ENCODE data around the gene BARX2.

DNA sequence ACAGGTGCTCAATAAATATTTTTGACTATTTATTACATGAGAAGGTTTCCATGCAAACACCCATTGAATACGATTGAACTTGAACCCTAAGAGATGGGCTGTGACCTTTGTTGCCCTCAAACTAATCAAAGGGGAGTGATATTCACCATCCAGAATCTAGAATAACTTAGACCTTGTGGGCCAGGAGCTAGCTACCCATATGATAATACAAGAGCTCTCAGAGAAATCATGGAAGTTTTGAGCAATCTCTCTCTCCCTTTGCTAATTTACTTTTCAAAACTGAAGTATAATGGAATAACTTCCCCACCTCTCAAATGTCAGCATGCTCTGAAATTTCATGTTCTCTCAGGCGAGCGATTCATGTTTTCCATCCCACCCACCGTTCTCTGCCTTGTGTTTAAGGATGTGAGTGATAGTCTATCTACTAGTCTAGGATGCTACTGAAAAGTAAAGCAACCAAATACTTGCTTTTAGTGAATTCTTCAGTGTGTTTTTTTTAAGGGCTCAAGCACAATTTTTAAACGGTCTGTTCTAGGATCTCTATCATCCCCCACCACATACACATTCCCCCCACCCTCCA, 33.3 kb downstream of the BARX2 start:
- TF ChIP-seq EGR1 (IDR thresholded peaks at IDR 0.05), result no peak
- TF ChIP-seq TAF1 (IDR thresholded peaks at IDR 0.05; ENCODE audit: low read depth), result no peak
- TF ChIP-seq FOXM1 (IDR thresholded peaks at IDR 0.05; ENCODE audit: borderline replicate concordance, low read depth), result no peak
- TF ChIP-seq, protein P1, sequence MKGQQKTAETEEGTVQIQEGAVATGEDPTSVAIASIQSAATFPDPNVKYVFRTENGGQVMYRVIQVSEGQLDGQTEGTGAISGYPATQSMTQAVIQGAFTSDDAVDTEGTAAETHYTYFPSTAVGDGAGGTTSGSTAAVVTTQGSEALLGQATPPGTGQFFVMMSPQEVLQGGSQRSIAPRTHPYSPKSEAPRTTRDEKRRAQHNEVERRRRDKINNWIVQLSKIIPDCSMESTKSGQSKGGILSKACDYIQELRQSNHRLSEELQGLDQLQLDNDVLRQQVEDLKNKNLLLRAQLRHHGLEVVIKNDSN (IDR thresholded peaks at IDR 0.05), result no peak
- TF ChIP-seq, protein P2, sequence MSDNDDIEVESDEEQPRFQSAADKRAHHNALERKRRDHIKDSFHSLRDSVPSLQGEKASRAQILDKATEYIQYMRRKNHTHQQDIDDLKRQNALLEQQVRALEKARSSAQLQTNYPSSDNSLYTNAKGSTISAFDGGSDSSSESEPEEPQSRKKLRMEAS (IDR thresholded peaks at IDR 0.05), result no peak
- TF ChIP-seq TCF12 (IDR thresholded peaks at IDR 0.05; ENCODE audit: low read depth), result no peak
- no peak for TF ChIP-seq RAD21 (IDR thresholded peaks at IDR 0.05; ENCODE audit: low read depth)
- no peak for TF ChIP-seq EP300 (IDR thresholded peaks at IDR 0.05; ENCODE audit: borderline replicate concordance)
- no peak for TF ChIP-seq TEAD4 (IDR thresholded peaks at IDR 0.05)
- TF ChIP-seq CEBPB (IDR thresholded peaks at IDR 0.05), result no peak

Data from Ishikawa (cell line).